Neural crest cell (in vitro differentiated cells): Measurements from ENCODE around the gene OR2V1. TPM values are rescaled to one million over a fixed set of nuclear protein-coding genes. Genes with fewer than 3 reads are reported as not detected.
"Not testable (repeated sequence)": the region's sequence is repeated elsewhere in the genome, so short reads cannot be mapped to it uniquely, and the experiment has no call there.

ENCODE experiments used
- DNase-seq: peaks from one replicate; pipeline ENCODE4 v3.0.0; 2021; ENCODE audit warnings: low read depth, mixed read lengths, low spot score
- H3K27ac Mint-ChIP-seq: one replicate; pipeline ENCODE4 v1.8.0; 2021; ENCODE audit warnings: mild to moderate bottlenecking, mixed read lengths; ENCODE audit not compliant: unreplicated experiment
- H3K27me3 Mint-ChIP-seq: 2 replicates; pipeline ENCODE4 v1.8.0; 2021; ENCODE audit warnings: low read depth, mild to moderate bottlenecking, mixed read lengths
- H3K36me3 Mint-ChIP-seq: 2 replicates; pipeline ENCODE4 v1.8.0; 2021; ENCODE audit warnings: low read depth, mild to moderate bottlenecking, mixed read lengths
- H3K4me1 Mint-ChIP-seq: 2 replicates; pipeline ENCODE4 v1.8.0; 2021; ENCODE audit warnings: mixed read lengths
- H3K4me3 Mint-ChIP-seq: one replicate; pipeline ENCODE4 v1.8.0; 2021; ENCODE audit warnings: mild to moderate bottlenecking, mixed read lengths
- H3K9me3 Mint-ChIP-seq: 2 replicates; pipeline ENCODE4 v1.8.0; 2021; ENCODE audit warnings: mixed read lengths
- total RNA-seq: library from RNA; stranded (reverse); gene quantifications from 2 replicates; pipeline ENCODE4 v1.2.1, GENCODE V29; 2021
- TF ChIP-seq, protein P1 (sequence below): fragments of 200-600 bp; sonication (generic); conservative IDR thresholded peaks from 2 replicates; pipeline ENCODE4 v1.5.0; 2021; ENCODE audit warnings: antibody characterized with exemption, mild to moderate bottlenecking

OR2V1 gene
- total RNA-seq, 1 donor from 2014 or later: not detected

- no peak overlapping the region for H3K4me3 Mint-ChIP-seq
- H3K4me1 Mint-ChIP-seq: no peaks in the 10 kb centered on the region
- TF ChIP-seq, protein P1, sequence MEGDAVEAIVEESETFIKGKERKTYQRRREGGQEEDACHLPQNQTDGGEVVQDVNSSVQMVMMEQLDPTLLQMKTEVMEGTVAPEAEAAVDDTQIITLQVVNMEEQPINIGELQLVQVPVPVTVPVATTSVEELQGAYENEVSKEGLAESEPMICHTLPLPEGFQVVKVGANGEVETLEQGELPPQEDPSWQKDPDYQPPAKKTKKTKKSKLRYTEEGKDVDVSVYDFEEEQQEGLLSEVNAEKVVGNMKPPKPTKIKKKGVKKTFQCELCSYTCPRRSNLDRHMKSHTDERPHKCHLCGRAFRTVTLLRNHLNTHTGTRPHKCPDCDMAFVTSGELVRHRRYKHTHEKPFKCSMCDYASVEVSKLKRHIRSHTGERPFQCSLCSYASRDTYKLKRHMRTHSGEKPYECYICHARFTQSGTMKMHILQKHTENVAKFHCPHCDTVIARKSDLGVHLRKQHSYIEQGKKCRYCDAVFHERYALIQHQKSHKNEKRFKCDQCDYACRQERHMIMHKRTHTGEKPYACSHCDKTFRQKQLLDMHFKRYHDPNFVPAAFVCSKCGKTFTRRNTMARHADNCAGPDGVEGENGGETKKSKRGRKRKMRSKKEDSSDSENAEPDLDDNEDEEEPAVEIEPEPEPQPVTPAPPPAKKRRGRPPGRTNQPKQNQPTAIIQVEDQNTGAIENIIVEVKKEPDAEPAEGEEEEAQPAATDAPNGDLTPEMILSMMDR: no peak
- DNase-seq: no peak
- H3K36me3 Mint-ChIP-seq: no peaks in the 10 kb centered on the region
- H3K9me3 Mint-ChIP-seq: peaks cover 6% of the 10 kb centered on the region
- peaks cover 42% of the 10 kb centered on the region for H3K27me3 Mint-ChIP-seq
- no peak overlapping the region for H3K27ac Mint-ChIP-seq
Observed at GRCh38 chr5:181149355-181149754, 18.4 kb upstream of the OR2V1 start.

DNA sequence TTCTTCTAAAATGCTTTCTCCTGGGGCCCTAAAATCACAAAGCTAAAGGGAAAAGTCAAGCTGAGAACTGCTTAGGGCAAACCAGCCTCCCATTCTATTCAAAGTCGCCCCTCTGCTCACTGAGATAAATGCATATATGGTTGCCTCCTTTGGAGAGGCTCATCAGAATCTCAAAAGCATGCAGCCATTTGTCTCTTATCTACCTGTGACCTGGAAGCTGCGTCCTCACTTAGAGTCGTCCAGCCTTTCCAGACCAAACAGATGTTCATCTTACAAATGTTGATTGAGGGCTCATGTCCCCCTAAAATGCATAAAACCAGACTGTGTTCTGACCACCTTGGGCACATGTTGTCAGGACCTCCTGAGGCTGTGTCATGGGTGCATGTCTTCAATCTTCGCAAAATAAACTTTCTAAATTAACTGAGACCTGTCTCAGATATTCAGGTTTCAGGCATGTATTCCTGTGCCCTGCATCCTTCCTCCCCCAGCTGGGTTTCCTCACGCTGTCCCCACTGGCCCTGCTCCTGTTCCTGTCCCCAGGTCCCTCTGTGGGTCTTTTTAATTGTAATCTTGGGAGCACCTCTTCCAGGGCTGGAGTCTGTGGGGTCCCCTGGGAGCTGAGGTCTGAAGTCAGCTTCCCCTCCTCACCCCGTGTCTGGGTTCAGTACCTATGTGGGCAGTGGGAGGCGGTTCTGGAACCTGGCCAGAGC lies 16.1 kb upstream of the OR2V1 start, which contains the start of gene OR2V2:
OR2V2 (plus strand) TSS at position 660 of the 710 bp plus-strand sequence. CDS start 7,357 bp downstream, outside the sequence.
- not testable (repeated sequence) for H3K27ac Mint-ChIP-seq, DNase-seq, H3K36me3 Mint-ChIP-seq, H3K4me1 Mint-ChIP-seq, H3K4me3 Mint-ChIP-seq, H3K9me3 Mint-ChIP-seq
- peaks cover 53% of the 10 kb centered on the region for H3K27me3 Mint-ChIP-seq

- TF ChIP-seq, protein P1: no peak
- Mint-ChIP-seq H3K9me3 (peaks cover 6% of the 10 kb centered on the region), H3K4me3 (no peak overlapping the region), H3K27ac (no peak overlapping the region), H3K36me3 (no peaks in the 10 kb centered on the region), H3K4me1 (no peaks in the 10 kb centered on the region), H3K27me3 (peaks cover 63% of the 10 kb centered on the region)
- DNase-seq: no peak
Observed at GRCh38 chr5:181145133-181145532, 14.2 kb upstream of the OR2V1 start.

DNA sequence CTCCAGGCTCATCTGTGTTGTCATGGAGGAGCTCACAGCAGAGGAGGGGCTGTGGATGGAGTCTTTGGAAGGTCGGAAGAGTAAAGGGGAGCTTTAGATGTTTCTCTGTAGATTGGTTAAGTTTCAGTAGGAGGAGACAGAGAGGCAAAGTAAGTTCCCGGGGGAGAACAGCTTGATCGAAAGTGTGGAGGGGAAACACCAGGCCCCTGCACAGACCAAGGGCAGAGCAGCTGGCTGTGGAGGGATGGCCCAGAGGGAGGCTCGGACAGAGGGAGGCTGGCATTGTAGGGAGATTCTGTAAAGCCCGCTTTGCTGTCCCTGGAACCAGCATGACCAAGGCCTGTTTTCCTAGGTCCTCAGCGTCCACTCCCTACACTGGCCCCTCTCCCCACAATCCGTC lies 11.1 kb upstream of the OR2V1 start:
- H3K27ac Mint-ChIP-seq: no peak overlapping the region
- H3K36me3 Mint-ChIP-seq: no peaks in the 10 kb centered on the region
- peaks cover 12% of the 10 kb centered on the region for H3K9me3 Mint-ChIP-seq
- TF ChIP-seq, protein P1: no peak
- no peak for DNase-seq
- peaks cover 42% of the 10 kb centered on the region for H3K27me3 Mint-ChIP-seq
- no peak overlapping the region for H3K4me3 Mint-ChIP-seq
- H3K4me1 Mint-ChIP-seq: no peaks in the 10 kb centered on the region

DNA sequence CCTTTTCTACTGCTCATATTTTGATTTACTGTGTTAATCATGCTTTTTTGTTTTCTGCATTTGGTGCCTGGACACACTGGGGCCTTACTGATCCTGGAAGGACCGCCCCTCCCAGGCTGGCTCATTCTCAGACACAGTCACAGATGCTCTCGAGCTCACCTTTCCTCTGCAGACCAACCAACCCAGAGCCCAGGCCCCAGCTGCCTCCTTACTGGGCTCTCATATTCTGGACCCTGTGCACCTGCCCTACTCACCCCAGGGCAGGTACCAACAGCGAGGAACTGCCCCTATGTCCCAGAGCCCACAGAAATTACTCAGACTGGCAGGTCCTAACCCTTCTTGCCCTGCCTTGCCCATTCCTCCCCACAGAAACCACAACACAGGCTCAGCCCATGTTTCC lies 9.8 kb upstream of the OR2V1 start:
- TF ChIP-seq, protein P1: no peak
- Mint-ChIP-seq H3K36me3 (no peaks in the 10 kb centered on the region), H3K27ac (no peak overlapping the region), H3K4me1 (no peaks in the 10 kb centered on the region), H3K9me3 (peaks cover 9% of the 10 kb centered on the region), H3K27me3 (peaks cover 37% of the 10 kb centered on the region), H3K4me3 (no peak overlapping the region)
- no peak for DNase-seq

DNA sequence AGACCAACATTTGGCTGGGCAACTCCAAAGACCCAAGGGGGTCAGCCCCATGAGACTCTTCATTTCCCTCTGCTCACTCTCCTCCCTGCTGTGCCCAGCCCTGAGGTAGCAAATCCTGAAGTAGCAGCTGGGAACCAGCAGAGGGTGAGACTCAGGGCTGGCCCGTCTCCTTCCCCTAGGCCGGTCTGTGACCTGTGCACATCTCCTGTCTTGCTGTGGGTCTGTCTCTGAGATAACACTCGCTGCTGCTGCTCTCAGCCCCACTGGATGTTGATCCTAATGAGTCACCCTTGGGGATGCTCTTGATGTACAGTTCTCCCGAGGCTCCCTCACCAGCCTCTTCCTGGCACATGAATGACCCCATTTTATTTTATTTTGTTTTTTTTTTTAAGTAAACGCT lies 7.3 kb upstream of the OR2V1 start:
- Mint-ChIP-seq H3K27me3 (peaks cover 43% of the 10 kb centered on the region), H3K27ac (no peak overlapping the region), H3K9me3 (peaks cover 6% of the 10 kb centered on the region), H3K4me1 (peaks cover 9% of the 10 kb centered on the region), H3K4me3 (no peak overlapping the region), H3K36me3 (no peaks in the 10 kb centered on the region)
- TF ChIP-seq, protein P1: no peak
- no peak for DNase-seq
